OCI-LY3 (cell line): ENCODE results near the gene REXO4.

Experiments
- CTCF ChIP-seq: fragments of 200-600, 300-600 bp; sonication (generic); IDR thresholded peaks from 2 replicates; pipeline ENCODE4 v1.5.1; 2014; ENCODE audit warnings: antibody characterized with exemption, low read length, low read depth
- EZH2phosphoT487 ChIP-seq: fragments of 200-600 bp; shearing (Covaris generic); IDR thresholded peaks from 2 replicates; pipeline ENCODE4 v1.6.1; 2018; ENCODE audit warnings: antibody characterized with exemption, mixed run types, low read depth

- TF ChIP-seq CTCF = no peak
- no peak for TF ChIP-seq EZH2phosphoT487
Measured at GRCh38 chr9:133454325-133454724, 36.5 kb upstream of the REXO4 start.
